Measurements from ENCODE around the gene BCL11A.

The BCL11A gene

GRCh38 chr2:60595953-60596352 is 42.5 kb upstream of the BCL11A start:
- Histone ChIP-seq H3K27ac (ENCODE audit: low read depth, low read length) (no peak overlapping the region), H3K4me2 (ENCODE audit: low read length) (no peak overlapping the region), H3K4me1 (ENCODE audit: control insufficient read depth, low read length) (peaks cover 3% of the 10 kb centered on the region; the same call in 1 of the 2 replicates), H3K9me3 (ENCODE audit: control insufficient read depth, insufficient read depth, low read length) (peaks cover 12% of the 10 kb centered on the region), H3F3A (ENCODE audit: control insufficient read depth, insufficient read depth) (no peaks in the 10 kb centered on the region), H3K27me3 (ENCODE audit: control insufficient read depth, low read length) (peaks cover 29% of the 10 kb centered on the region), H3K36me3 (ENCODE audit: control insufficient read depth, low read length) (no peaks in the 10 kb centered on the region), H3K4me3 (ENCODE audit: low read length) (no peak overlapping the region), H3K79me2 (ENCODE audit: control insufficient read depth, low read length) (no peaks in the 10 kb centered on the region), H3K9me2 (replicated peaks; ENCODE audit: control insufficient read depth, low read length) (no peaks in the 10 kb centered on the region), H4K20me1 (ENCODE audit: control insufficient read depth, insufficient read depth, low read depth, low read length) (no peaks in the 10 kb centered on the region)
- TF ChIP-seq EZH2phosphoT487 (IDR thresholded peaks at IDR 0.05; ENCODE audit: borderline replicate concordance, low read length), result no peak
- TF ChIP-seq CTCF (IDR thresholded peaks at IDR 0.05; ENCODE audit: low read depth, low read length, poor library complexity, severe bottlenecking), result no peak

GRCh38 chr2:60589104-60589503 is 35.6 kb upstream of the BCL11A start:
- no peaks in the 10 kb centered on the region for H3K36me3 ChIP-seq (ENCODE audit: control insufficient read depth, low read length)
- H3K4me2 ChIP-seq (ENCODE audit: low read length), result no peak overlapping the region
- no peaks in the 10 kb centered on the region for H3K4me1 ChIP-seq (ENCODE audit: control insufficient read depth, low read length)

DNA sequence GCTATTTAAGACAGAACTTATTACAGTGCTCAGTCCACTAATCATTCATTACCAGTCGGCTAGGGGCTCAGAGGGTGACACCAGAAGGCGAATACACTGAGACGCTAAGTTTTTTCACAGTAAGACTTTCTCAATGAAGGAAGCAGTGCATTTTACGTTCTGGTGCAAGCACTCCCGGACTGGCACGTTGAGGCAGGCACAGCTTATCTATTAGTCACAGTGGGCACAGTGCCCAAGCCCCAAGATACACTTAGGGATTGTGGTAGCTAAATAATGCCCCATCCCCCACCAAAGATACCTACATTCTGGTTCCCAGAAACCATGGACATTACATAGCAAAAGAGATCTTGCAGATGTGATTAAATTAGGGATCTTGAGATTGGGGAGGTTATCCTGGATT is 32.6 kb upstream of the BCL11A start:
- Histone ChIP-seq H3K4me3 (ENCODE audit: low read length) (no peak overlapping the region), H3K4me2 (ENCODE audit: low read length) (no peak overlapping the region), H3K9me2 (replicated peaks; ENCODE audit: control insufficient read depth, low read length) (no peaks in the 10 kb centered on the region), H3K27ac (ENCODE audit: low read depth, low read length) (no peak overlapping the region), H3K4me1 (ENCODE audit: control insufficient read depth, low read length) (peaks cover 10% of the 10 kb centered on the region), H4K20me1 (ENCODE audit: control insufficient read depth, insufficient read depth, low read depth, low read length) (no peaks in the 10 kb centered on the region), H3K27me3 (ENCODE audit: control insufficient read depth, low read length) (peaks cover 14% of the 10 kb centered on the region), H3K9me3 (ENCODE audit: control insufficient read depth, insufficient read depth, low read length) (no peaks in the 10 kb centered on the region), H3F3A (ENCODE audit: control insufficient read depth, insufficient read depth) (no peaks in the 10 kb centered on the region), H3K36me3 (ENCODE audit: control insufficient read depth, low read length) (no peaks in the 10 kb centered on the region), H3K79me2 (ENCODE audit: control insufficient read depth, low read length) (no peaks in the 10 kb centered on the region)
- TF ChIP-seq EZH2phosphoT487 (IDR thresholded peaks at IDR 0.05; ENCODE audit: borderline replicate concordance, low read length) (no peak), CTCF (IDR thresholded peaks at IDR 0.05; ENCODE audit: low read depth, low read length, poor library complexity, severe bottlenecking) (no peak)

More at GRCh38 chr2:60589104-60589503, 35.6 kb upstream of the BCL11A start:
- H4K20me1 ChIP-seq (ENCODE audit: control insufficient read depth, insufficient read depth, low read depth, low read length), result no peaks in the 10 kb centered on the region
- H3K9me3 ChIP-seq (ENCODE audit: control insufficient read depth, insufficient read depth, low read length), result peaks cover 12% of the 10 kb centered on the region
- H3F3A ChIP-seq (ENCODE audit: control insufficient read depth, insufficient read depth), result no peaks in the 10 kb centered on the region
- TF ChIP-seq CTCF (IDR thresholded peaks at IDR 0.05; ENCODE audit: low read depth, low read length, poor library complexity, severe bottlenecking) (no peak), EZH2phosphoT487 (IDR thresholded peaks at IDR 0.05; ENCODE audit: borderline replicate concordance, low read length) (no peak)
- H3K4me3 ChIP-seq (ENCODE audit: low read length), result no peak overlapping the region
- peaks cover 10% of the 10 kb centered on the region for H3K27me3 ChIP-seq (ENCODE audit: control insufficient read depth, low read length)
- no peaks in the 10 kb centered on the region for H3K9me2 ChIP-seq (replicated peaks; ENCODE audit: control insufficient read depth, low read length)
- no peaks in the 10 kb centered on the region for H3K79me2 ChIP-seq (ENCODE audit: control insufficient read depth, low read length)
- no peak overlapping the region for H3K27ac ChIP-seq (ENCODE audit: low read depth, low read length)

Measured in DOHH2 (cell line).